MCF 10A (cell line): Measurements from ENCODE around the gene TMEM97. TPM values are rescaled to one million over a fixed set of nuclear protein-coding genes. Genes with fewer than 3 reads are reported as not detected.

Experiments
- BruUV-seq: library from RNA; stranded (reverse); fragments of 400-500 nt; replicated peaks from 2 replicates; lab custom pipeline; 2021; lab: Mats Ljungman, UMichigan
- CTCF ChIA-PET: fragments of 300-600 bp; sonication (Branson Sonifier 250); formaldehyde crosslinking; extraction: SDS; loops from one replicate; lab custom pipeline; 2021; ENCODE audit warnings: antibody characterized with exemption, inconsistent platforms; lab: Yijun Ruan, JAX
- POLR2A ChIA-PET: fragments of 300-600, 350-650 bp; sonication (Branson Sonifier 250); formaldehyde crosslinking; extraction: SDS; loops from one replicate; lab custom pipeline; 2020; ENCODE audit warnings: antibody characterized with exemption, inconsistent platforms; lab: Yijun Ruan, JAX
- DNase-seq: peaks from one replicate; pipeline ENCODE4 v3.0.0-alpha.2; 2018; ENCODE audit not compliant: unreplicated experiment
- H3K27ac Mint-ChIP-seq: one replicate; pipeline ENCODE4 v1.8.0; 2022; ENCODE audit warnings: mild to moderate bottlenecking, low read depth, mixed read lengths; ENCODE audit not compliant: unreplicated experiment
- H3K27me3 Mint-ChIP-seq: one replicate; pipeline ENCODE4 v1.8.0; 2022; ENCODE audit warnings: mixed read lengths; ENCODE audit not compliant: insufficient read depth, unreplicated experiment
- H3K36me3 Mint-ChIP-seq: one replicate; pipeline ENCODE4 v1.8.0; 2022; ENCODE audit warnings: mild to moderate bottlenecking, moderate library complexity, mixed read lengths; ENCODE audit not compliant: insufficient read depth, unreplicated experiment
- H3K4me1 Mint-ChIP-seq: one replicate; pipeline ENCODE4 v1.8.0; 2022; ENCODE audit warnings: mixed read lengths; ENCODE audit not compliant: insufficient read depth, unreplicated experiment
- H3K4me3 Mint-ChIP-seq: one replicate; pipeline ENCODE4 v1.8.0; 2022; ENCODE audit warnings: mild to moderate bottlenecking, moderate library complexity, mixed read lengths; ENCODE audit not compliant: unreplicated experiment
- H3K9me3 Mint-ChIP-seq: one replicate; pipeline ENCODE4 v1.8.0; 2022; ENCODE audit warnings: mixed read lengths; ENCODE audit not compliant: unreplicated experiment
- CTCF ChIP-seq: fragments of 200-600 bp; IDR thresholded peaks from one replicate; pipeline ENCODE4 v1.8.0; 2022; ENCODE audit warnings: antibody characterized with exemption, mild to moderate bottlenecking; ENCODE audit not compliant: unreplicated experiment
- intact Hi-C: fragments of 100-400 bp; cut with micrococcal nuclease; formaldehyde crosslinking; loops from 2 replicates; pipeline ENCODE4 v1.14.1; 2022
- total RNA-seq: library from RNA; stranded (reverse); gene quantifications from 2 replicates; pipeline ENCODE4 v1.2.3, GENCODE V29; 2022

Gene TMEM97
- total RNA-seq, 1 experiment from 2014 or later, result 12.1 TPM

GRCh38 chr17:28313841-28314240 is 5.2 kb upstream of the TMEM97 start:
- Mint-ChIP-seq H3K4me3 (no peak overlapping the region), H3K4me1 (peaks cover 9% of the 10 kb centered on the region), H3K27ac (no peak overlapping the region), H3K9me3 (no peaks in the 10 kb centered on the region), H3K27me3 (no peaks in the 10 kb centered on the region), H3K36me3 (no peaks in the 10 kb centered on the region)
- intact Hi-C loops, result no loop called here
- BruUV-seq, result no TSS peak
- no peak for TF ChIP-seq CTCF
- CTCF ChIA-PET, result no interaction called here
- DNase-seq, result no peak
- POLR2A ChIA-PET, result interaction anchor here (1.4 kb wide), 1 partner anchor 21 kb away, joined by 6 read pairs; the partner anchor contains the start of genes IFT20 and TNFAIP1

- no peaks in the 10 kb centered on the region for H3K36me3 Mint-ChIP-seq
- no peak overlapping the region for H3K27ac Mint-ChIP-seq
- DNase-seq, result no peak
- no peak for TF ChIP-seq CTCF
- H3K27me3 Mint-ChIP-seq, result no peaks in the 10 kb centered on the region
- ChIA-PET CTCF (interaction anchor here (1.2 to 1.5 kb wide), 3 partner anchors 25 to 100 kb away, joined by 3 to 4 read pairs (median 4); no protein-coding TSS in a partner anchor), POLR2A (interaction anchor here (1.2 kb wide), 1 partner anchor 10 kb away, joined by 4 read pairs; no protein-coding TSS in a partner anchor)
- intact Hi-C loops, result loop anchor here (5.0 kb wide), 1 partner anchor 64 kb away; no protein-coding TSS in a partner anchor
- H3K4me1 Mint-ChIP-seq, result peaks cover 24% of the 10 kb centered on the region
- no peak overlapping the region for H3K4me3 Mint-ChIP-seq
- no TSS peak for BruUV-seq
- no peaks in the 10 kb centered on the region for H3K9me3 Mint-ChIP-seq
Measured at GRCh38 chr17:28315846-28316705, 2.9 kb upstream of the TMEM97 start.

- H3K4me3 Mint-ChIP-seq, result peak overlapping the region; percentile 99
- H3K27ac Mint-ChIP-seq, result peak overlapping the region; percentile 82
- peaks cover 31% of the 10 kb centered on the region for H3K4me1 Mint-ChIP-seq
- BruUV-seq, result no TSS peak
- intact Hi-C loops, result loop anchor here (5.0 kb wide), 1 partner anchor 65 kb away; no protein-coding TSS in a partner anchor
- DNase-seq, result no peak
- no peaks in the 10 kb centered on the region for H3K27me3 Mint-ChIP-seq
- H3K9me3 Mint-ChIP-seq, result no peaks in the 10 kb centered on the region
- ChIA-PET CTCF (interaction anchor here (0.7 to 6.1 kb wide), 5 partner anchors 39 to 268 kb away, joined by 3 to 85 read pairs (median 4); no protein-coding TSS in a partner anchor), POLR2A (interaction anchor here (4.7 kb wide), 1 partner anchor 18 kb away, joined by 50 read pairs; the partner anchor contains the start of genes IFT20 and TNFAIP1)
- no peaks in the 10 kb centered on the region for H3K36me3 Mint-ChIP-seq
- TF ChIP-seq CTCF, result no peak
Measured at GRCh38 chr17:28317099-28317965, 1.7 kb upstream of the TMEM97 start.
